Left renal pelvis (tissue), 4 donors: ENCODE results near the gene LTBP4. TPM values are rescaled to one million over a fixed set of nuclear protein-coding genes. Genes with fewer than 3 reads are reported as not detected.

Experiments
- polyA plus RNA-seq, 4 donors: library from polyadenylated mRNA; unstranded; fragments of 120-200 nt; gene quantifications; one replicate each; pipeline ENCODE4 v1.2.1, GENCODE V29; 2013; ENCODE audit not compliant: insufficient read length in 4 of 4

The LTBP4 gene
- polyA plus RNA-seq, 4 donors = 193 to 531 (median 257) TPM

Other genes starting within 250 kb of the LTBP4 start
- under 1 TPM; 0.11 to 0.26 (median 0.16) TPM for gene HIPK4, start 211.2 kb upstream of the LTBP4 start, polyA plus RNA-seq
- gene PRX, start 188.0 kb upstream of the LTBP4 start, polyA plus RNA-seq = 10 to 100 TPM in 2 of 4 donors, 1 to 10 TPM in 2; 7.9 to 13.4 (median 10.4) TPM
- 10 to 100 TPM in 1 of 4 donors, 1 to 10 TPM in 3; 6.3 to 11.2 (median 8.2) TPM for gene SERTAD1, start 175.4 kb upstream of the LTBP4 start, polyA plus RNA-seq
- 10 to 100 TPM; 31.6 to 66.6 (median 37.1) TPM for gene SERTAD3, start 157.0 kb upstream of the LTBP4 start, polyA plus RNA-seq
- 10 to 100 TPM; 38.3 to 81.1 (median 46.6) TPM for gene BLVRB, start 135.6 kb upstream of the LTBP4 start, polyA plus RNA-seq
- 1 to 10 TPM; 1.2 to 3.3 (median 1.8) TPM for gene SPTBN4, start 134.4 kb upstream of the LTBP4 start, polyA plus RNA-seq
- gene SHKBP1, start 24.5 kb upstream of the LTBP4 start, polyA plus RNA-seq = 10 to 100 TPM; 22.2 to 52.9 (median 40.8) TPM
- gene NUMBL, start 89.3 kb downstream of the LTBP4 start, polyA plus RNA-seq = 10 to 100 TPM; 11.5 to 35.0 (median 15.8) TPM
- gene COQ8B, start 115.5 kb downstream of the LTBP4 start, polyA plus RNA-seq = 10 to 100 TPM; 25.9 to 49.7 (median 30.0) TPM
- 10 to 100 TPM in 3 of 4 donors, 1 to 10 TPM in 1; 9.3 to 16.3 (median 12.9) TPM for gene ITPKC, start 115.7 kb downstream of the LTBP4 start, polyA plus RNA-seq
- gene ACTMAP, start 149.1 kb downstream of the LTBP4 start, polyA plus RNA-seq = 10 to 100 TPM in 3 of 4 donors, 1 to 10 TPM in 1; 9.4 to 22.5 (median 16.0) TPM
- 100 to 1,000 TPM in 3 of 4 donors, 10 to 100 TPM in 1; 98.3 to 129 (median 121) TPM for gene SNRPA, start 149.8 kb downstream of the LTBP4 start, polyA plus RNA-seq
- 1 to 10 TPM in 3 of 4 donors, under 1 TPM in 1; 0.45 to 2.0 (median 1.7) TPM for gene MIA, start 174.2 kb downstream of the LTBP4 start, polyA plus RNA-seq
- gene RAB4B, start 176.9 kb downstream of the LTBP4 start, polyA plus RNA-seq = 10 to 100 TPM in 1 of 4 donors, 1 to 10 TPM in 3; 7.6 to 13.3 (median 8.7) TPM
- gene EGLN2, start 197.8 kb downstream of the LTBP4 start, polyA plus RNA-seq = 10 to 100 TPM; 62.3 to 84.2 (median 72.5) TPM
- gene CYP2A6, start 249.1 kb downstream of the LTBP4 start, polyA plus RNA-seq = under 1 TPM in 1 of 4 donors, not detected in 3; 0.24 TPM